Measurements from ENCODE around the gene MEGF11. TPM values are rescaled to one million over a fixed set of nuclear protein-coding genes. Genes with fewer than 3 reads are reported as not detected.
"Not testable (repeated sequence)": the region's sequence is repeated elsewhere in the genome, so short reads cannot be mapped to it uniquely, and the experiment has no call there.

MEGF11 gene
- polyA plus RNA-seq, 3 donors = not detected

DNA sequence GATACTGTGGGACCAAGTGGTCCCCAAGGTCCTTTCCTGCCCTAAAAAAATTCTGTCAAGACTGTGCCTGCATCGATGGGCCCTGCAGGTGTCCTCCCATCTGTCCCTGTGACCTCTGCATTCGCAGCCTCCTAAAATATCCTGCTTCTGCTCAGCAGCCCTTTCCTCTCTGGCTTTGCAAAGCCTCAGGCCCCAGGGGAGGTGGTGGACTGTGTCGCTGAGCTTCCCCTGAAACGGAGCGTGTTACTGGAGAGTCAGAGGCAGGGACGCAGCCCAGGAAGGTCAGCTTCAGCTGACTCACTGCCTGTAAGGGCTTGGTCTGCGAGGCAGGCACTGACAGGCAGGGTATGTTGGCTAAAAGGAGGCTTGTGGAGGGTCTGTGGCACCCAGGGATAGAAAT is 274.2 kb downstream of the MEGF11 start:
- no peak overlapping the region for H3K27ac Mint-ChIP-seq
- Histone ChIP-seq H3K9me3 (replicated peaks in 1 of 2; ENCODE audit: control insufficient read depth in 1 of 2, insufficient read depth in 1 of 2, low read length in 2 of 2) (peaks cover 0 to 12% of the 10 kb centered on the region in 2 donors), H3K9ac (ENCODE audit: insufficient read depth, low read length, poor library complexity, severe bottlenecking) (no peak overlapping the region), H3K27ac (ENCODE audit: low read depth in 1 of 2, low read length in 2 of 2) (no peak overlapping the region), H4K20me1 (ENCODE audit: insufficient read depth, low read length) (no peaks in the 10 kb centered on the region), H3K4me1 (ENCODE audit: control insufficient read depth in 1 of 2, insufficient read depth in 2 of 2, low read length in 2 of 2) (no peaks in the 10 kb centered on the region), H3K27me3 (ENCODE audit: control insufficient read depth in 2 of 2, insufficient read depth in 2 of 2, low read length in 2 of 2) (peaks cover 24 to 32% of the 10 kb centered on the region in 2 donors), H3K4me2 (replicated peaks; ENCODE audit: extremely low read depth, low read length, poor library complexity, severe bottlenecking) (no peak overlapping the region), H3K36me3 (replicated peaks in 1 of 2; ENCODE audit: control insufficient read depth in 1 of 2, insufficient read depth in 2 of 2, low read length in 2 of 2) (no peaks in the 10 kb centered on the region), H2AFZ (ENCODE audit: insufficient read depth, low read depth, low read length, poor library complexity, severe bottlenecking) (no peak overlapping the region), H3K79me2 (ENCODE audit: insufficient read depth, low read length) (no peaks in the 10 kb centered on the region), H3K4me3 (replicated peaks in 1 of 3; ENCODE audit: low read depth in 2 of 3, low read length in 3 of 3) (no peak overlapping the region)
- peaks cover 0 to 4% (median 0%) of the 10 kb centered on the region in 7 donors for H3K9me3 Mint-ChIP-seq
- H3K36me3 Mint-ChIP-seq = no peaks in the 10 kb centered on the region
- H3K4me1 Mint-ChIP-seq = peaks cover 5% of the 10 kb centered on the region
- WGBS (ENCODE audit: insufficient coverage) = 80% methylated on average over 7 of the region's 7 CpGs
- no peak overlapping the region for H3K4me3 Mint-ChIP-seq
- no peak for DNase-seq
- intact Hi-C loops (cut with micrococcal nuclease) = loop anchor here in 1 of 2 donors (10.0 kb wide), 1 partner anchor 65 kb away; no protein-coding TSS in a partner anchor
- TF ChIP-seq, protein P1, sequence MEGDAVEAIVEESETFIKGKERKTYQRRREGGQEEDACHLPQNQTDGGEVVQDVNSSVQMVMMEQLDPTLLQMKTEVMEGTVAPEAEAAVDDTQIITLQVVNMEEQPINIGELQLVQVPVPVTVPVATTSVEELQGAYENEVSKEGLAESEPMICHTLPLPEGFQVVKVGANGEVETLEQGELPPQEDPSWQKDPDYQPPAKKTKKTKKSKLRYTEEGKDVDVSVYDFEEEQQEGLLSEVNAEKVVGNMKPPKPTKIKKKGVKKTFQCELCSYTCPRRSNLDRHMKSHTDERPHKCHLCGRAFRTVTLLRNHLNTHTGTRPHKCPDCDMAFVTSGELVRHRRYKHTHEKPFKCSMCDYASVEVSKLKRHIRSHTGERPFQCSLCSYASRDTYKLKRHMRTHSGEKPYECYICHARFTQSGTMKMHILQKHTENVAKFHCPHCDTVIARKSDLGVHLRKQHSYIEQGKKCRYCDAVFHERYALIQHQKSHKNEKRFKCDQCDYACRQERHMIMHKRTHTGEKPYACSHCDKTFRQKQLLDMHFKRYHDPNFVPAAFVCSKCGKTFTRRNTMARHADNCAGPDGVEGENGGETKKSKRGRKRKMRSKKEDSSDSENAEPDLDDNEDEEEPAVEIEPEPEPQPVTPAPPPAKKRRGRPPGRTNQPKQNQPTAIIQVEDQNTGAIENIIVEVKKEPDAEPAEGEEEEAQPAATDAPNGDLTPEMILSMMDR (IDR thresholded peaks at IDR 0.05) = no peak
- H3K27me3 Mint-ChIP-seq (ENCODE audit: low read depth in 3 of 3) = peaks cover 41 to 48% (median 43%) of the 10 kb centered on the region in 3 donors

DNA sequence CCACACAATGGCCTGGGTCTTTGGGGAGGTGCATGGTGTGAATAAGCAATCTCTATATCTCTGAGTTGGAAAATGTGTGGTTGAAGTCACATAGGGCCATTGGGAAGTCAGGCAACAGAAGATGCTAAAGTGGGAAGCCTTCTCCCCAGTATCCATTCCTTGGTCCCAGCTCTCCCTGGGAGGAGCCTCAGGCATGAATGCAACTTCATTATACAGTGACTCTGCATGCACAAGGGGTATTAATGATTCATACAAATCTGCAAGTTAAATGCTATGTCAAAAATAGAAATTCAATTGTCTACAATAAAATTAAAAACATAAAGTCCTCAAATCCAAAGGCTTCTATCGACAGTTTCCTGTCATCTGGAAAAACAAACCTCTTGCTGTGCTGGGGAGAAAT is 275.4 kb downstream of the MEGF11 start:
- Histone ChIP-seq H3K4me3 (replicated peaks in 1 of 3; ENCODE audit: low read depth in 2 of 3, low read length in 3 of 3) (no peak overlapping the region), H3K9ac (ENCODE audit: insufficient read depth, low read length, poor library complexity, severe bottlenecking) (no peak overlapping the region), H3K4me1 (ENCODE audit: control insufficient read depth in 1 of 2, insufficient read depth in 2 of 2, low read length in 2 of 2) (no peaks in the 10 kb centered on the region), H4K20me1 (ENCODE audit: insufficient read depth, low read length) (no peaks in the 10 kb centered on the region), H3K4me2 (replicated peaks; ENCODE audit: extremely low read depth, low read length, poor library complexity, severe bottlenecking) (no peak overlapping the region), H3K27me3 (ENCODE audit: control insufficient read depth in 2 of 2, insufficient read depth in 2 of 2, low read length in 2 of 2) (peaks cover 15 to 21% of the 10 kb centered on the region in 2 donors), H3K27ac (ENCODE audit: low read depth in 1 of 2, low read length in 2 of 2) (no peak overlapping the region), H2AFZ (ENCODE audit: insufficient read depth, low read depth, low read length, poor library complexity, severe bottlenecking) (no peak overlapping the region), H3K9me3 (replicated peaks in 1 of 2; ENCODE audit: control insufficient read depth in 1 of 2, insufficient read depth in 1 of 2, low read length in 2 of 2) (peaks cover 0 to 6% of the 10 kb centered on the region in 2 donors), H3K79me2 (ENCODE audit: insufficient read depth, low read length) (no peaks in the 10 kb centered on the region), H3K36me3 (replicated peaks in 1 of 2; ENCODE audit: control insufficient read depth in 1 of 2, insufficient read depth in 2 of 2, low read length in 2 of 2) (no peaks in the 10 kb centered on the region)
- 100% methylated on average over 1 of the region's 1 CpG for WGBS (ENCODE audit: insufficient coverage)
- Mint-ChIP-seq H3K4me1 (peaks cover 5% of the 10 kb centered on the region), H3K27ac (no peak overlapping the region), H3K9me3 (peaks cover 0 to 4% (median 0%) of the 10 kb centered on the region in 7 donors), H3K4me3 (no peak overlapping the region), H3K36me3 (no peaks in the 10 kb centered on the region), H3K27me3 (ENCODE audit: low read depth in 3 of 3) (peaks cover 34 to 43% (median 35%) of the 10 kb centered on the region in 3 donors)
- TF ChIP-seq, protein P1 (IDR thresholded peaks at IDR 0.05) = no peak
- intact Hi-C loops (cut with micrococcal nuclease) = loop anchor here in 1 of 2 donors (10.0 kb wide), 1 partner anchor 67 kb away; no protein-coding TSS in a partner anchor
- DNase-seq = no peak

DNA sequence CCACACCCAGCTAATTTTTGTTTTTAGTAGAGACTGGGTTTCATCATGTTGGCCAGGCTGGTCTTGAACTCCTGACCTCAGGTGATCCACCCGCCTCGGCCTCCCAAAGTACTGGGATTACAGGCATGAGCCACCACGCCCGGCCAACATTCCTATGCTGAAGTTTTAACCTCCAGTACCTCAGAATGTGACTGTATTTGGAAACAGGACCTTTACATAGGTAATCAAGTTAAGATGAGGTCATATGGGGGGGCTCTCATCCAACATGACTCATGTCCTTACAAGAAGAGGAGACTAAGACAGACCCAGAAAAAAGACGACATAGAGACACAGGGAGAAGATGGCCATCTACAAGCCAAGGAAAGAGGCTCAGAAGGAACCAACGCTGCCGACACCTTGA is 277.4 kb downstream of the MEGF11 start:
- H3K27me3 ChIP-seq (ENCODE audit: control insufficient read depth in 2 of 2, insufficient read depth in 2 of 2, low read length in 2 of 2); H3K4me3 ChIP-seq (replicated peaks in 1 of 3; ENCODE audit: low read depth in 2 of 3, low read length in 3 of 3); H3K4me1 ChIP-seq (ENCODE audit: control insufficient read depth in 1 of 2, insufficient read depth in 2 of 2, low read length in 2 of 2); H2AFZ ChIP-seq (ENCODE audit: insufficient read depth, low read depth, low read length, poor library complexity, severe bottlenecking); H3K36me3 Mint-ChIP-seq; H3K4me1 Mint-ChIP-seq; H3K27ac ChIP-seq (ENCODE audit: low read depth in 1 of 2, low read length in 2 of 2); H3K9ac ChIP-seq (ENCODE audit: insufficient read depth, low read length, poor library complexity, severe bottlenecking); H3K27ac Mint-ChIP-seq; H3K9me3 Mint-ChIP-seq; H3K4me3 Mint-ChIP-seq; H3K79me2 ChIP-seq (ENCODE audit: insufficient read depth, low read length); H4K20me1 ChIP-seq (ENCODE audit: insufficient read depth, low read length); H3K9me3 ChIP-seq (replicated peaks in 1 of 2; ENCODE audit: control insufficient read depth in 1 of 2, insufficient read depth in 1 of 2, low read length in 2 of 2); DNase-seq; H3K36me3 ChIP-seq (replicated peaks in 1 of 2; ENCODE audit: control insufficient read depth in 1 of 2, insufficient read depth in 2 of 2, low read length in 2 of 2); H3K4me2 ChIP-seq (replicated peaks; ENCODE audit: extremely low read depth, low read length, poor library complexity, severe bottlenecking): not testable (repeated sequence)
- WGBS (ENCODE audit: insufficient coverage) = 92% methylated on average over 3 of the region's 7 CpGs
- H3K27me3 Mint-ChIP-seq (ENCODE audit: low read depth in 3 of 3) = peaks cover 23 to 38% (median 25%) of the 10 kb centered on the region in 3 donors
- intact Hi-C loops (cut with micrococcal nuclease) = loop anchor here in 1 of 2 donors (10.0 kb wide), 1 partner anchor 69 kb away; no protein-coding TSS in a partner anchor
